ENCODE results near the gene PAEP. TPM values are rescaled to one million over a fixed set of nuclear protein-coding genes. Genes with fewer than 3 reads are reported as not detected.

The PAEP gene
- total RNA-seq, 4 donors from 2014 or later, result not detected

DNA sequence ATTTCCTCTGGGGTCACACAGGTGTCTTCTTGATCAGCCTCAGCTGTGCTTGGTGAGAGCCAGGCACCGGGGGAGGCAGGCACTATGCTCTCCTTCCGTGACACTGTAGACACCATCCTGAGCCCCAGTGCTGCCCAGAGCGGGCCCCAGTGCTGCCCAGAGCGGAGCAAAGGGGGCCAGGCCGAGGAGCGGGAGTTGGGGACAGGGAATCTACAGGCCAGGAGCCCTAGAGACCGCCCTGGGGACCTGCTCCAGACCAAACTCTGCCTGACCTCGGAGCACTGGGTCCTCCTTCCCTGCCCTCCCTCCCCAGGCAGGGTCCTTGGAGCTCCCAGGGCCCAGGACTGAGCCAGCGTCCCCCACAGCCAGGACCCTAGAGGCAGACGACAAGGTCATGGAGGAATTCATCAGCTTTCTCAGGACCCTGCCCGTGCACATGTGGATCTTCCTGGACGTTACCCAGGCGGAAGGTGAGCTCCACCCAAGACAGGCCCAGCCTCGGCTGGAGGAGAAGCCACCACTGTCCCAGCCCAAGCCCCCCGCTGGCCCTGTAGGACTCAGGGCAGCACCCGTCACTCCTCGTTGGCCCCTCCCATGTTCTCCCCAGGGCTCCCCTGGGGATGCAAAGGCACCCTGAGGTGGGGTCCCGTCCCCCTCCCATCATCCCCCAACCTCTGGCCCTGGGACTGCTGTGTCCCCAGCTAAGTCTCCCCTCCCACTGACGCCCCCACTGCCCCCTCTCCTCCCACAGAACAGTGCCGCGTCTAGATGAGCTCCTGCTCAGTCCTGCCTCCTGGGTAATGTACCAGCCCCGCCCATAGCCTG is 30.2 kb downstream of the PAEP start:
- Histone ChIP-seq H3K36me3 (no peaks in the 10 kb centered on the region), H3K9me3 (no peaks in the 10 kb centered on the region), H3K27me3 (peaks cover 13% of the 10 kb centered on the region), H3K27ac (no peak overlapping the region), H3K4me3 (no peak overlapping the region), H3K4me1 (no peaks in the 10 kb centered on the region)
- WGBS, 2 donors (ENCODE audit: low coverage in 1 of 2), result 66% methylated on average over 22 of the region's 22 CpGs; no CpG with 5 or more reads in 1 of the 2 donors
- DNase-seq, result no peak
- TF ChIP-seq POLR2AphosphoS5 (IDR thresholded peaks at IDR 0.05) (no peak), POLR2A (IDR thresholded peaks at IDR 0.05) (no peak), EP300 (IDR thresholded peaks at IDR 0.05; ENCODE audit: low read depth) (no peak)
- TF ChIP-seq, protein P1, sequence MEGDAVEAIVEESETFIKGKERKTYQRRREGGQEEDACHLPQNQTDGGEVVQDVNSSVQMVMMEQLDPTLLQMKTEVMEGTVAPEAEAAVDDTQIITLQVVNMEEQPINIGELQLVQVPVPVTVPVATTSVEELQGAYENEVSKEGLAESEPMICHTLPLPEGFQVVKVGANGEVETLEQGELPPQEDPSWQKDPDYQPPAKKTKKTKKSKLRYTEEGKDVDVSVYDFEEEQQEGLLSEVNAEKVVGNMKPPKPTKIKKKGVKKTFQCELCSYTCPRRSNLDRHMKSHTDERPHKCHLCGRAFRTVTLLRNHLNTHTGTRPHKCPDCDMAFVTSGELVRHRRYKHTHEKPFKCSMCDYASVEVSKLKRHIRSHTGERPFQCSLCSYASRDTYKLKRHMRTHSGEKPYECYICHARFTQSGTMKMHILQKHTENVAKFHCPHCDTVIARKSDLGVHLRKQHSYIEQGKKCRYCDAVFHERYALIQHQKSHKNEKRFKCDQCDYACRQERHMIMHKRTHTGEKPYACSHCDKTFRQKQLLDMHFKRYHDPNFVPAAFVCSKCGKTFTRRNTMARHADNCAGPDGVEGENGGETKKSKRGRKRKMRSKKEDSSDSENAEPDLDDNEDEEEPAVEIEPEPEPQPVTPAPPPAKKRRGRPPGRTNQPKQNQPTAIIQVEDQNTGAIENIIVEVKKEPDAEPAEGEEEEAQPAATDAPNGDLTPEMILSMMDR (IDR thresholded peaks at IDR 0.05), result no peak
- in situ Hi-C loops (cut with MboI; ENCODE audit: low pct_ligation_motif_present in 1 of 4, low pct_unique_long_range_greater_than_20kb in 1 of 4, low sequenced_read_pairs in 3 of 4), result no loop called here
- intact Hi-C loops (cut with DNase I; ENCODE audit: low total_unique reads), result no loop called here

DNA sequence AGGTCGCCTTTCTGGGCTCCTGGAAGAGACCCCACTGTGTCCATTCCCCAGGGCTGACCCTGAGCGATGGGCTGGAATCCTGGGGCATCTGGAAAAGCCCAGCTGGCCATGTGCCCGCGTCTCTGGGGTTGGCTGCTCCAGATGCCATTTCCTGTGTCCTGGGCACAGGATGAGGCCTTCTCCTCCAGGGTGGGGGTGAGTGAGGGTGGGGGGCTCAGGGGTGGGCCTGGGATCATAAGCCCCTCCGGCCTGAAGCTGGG is 30.7 kb downstream of the PAEP start:
- in situ Hi-C loops (cut with MboI; ENCODE audit: low pct_ligation_motif_present in 1 of 4, low pct_unique_long_range_greater_than_20kb in 1 of 4, low sequenced_read_pairs in 3 of 4) (no loop called here), intact Hi-C loops (cut with DNase I; ENCODE audit: low total_unique reads) (no loop called here)
- H3K9me3 ChIP-seq, result no peaks in the 10 kb centered on the region
- TF ChIP-seq, protein P1 (IDR thresholded peaks at IDR 0.05), result no peak
- TF ChIP-seq EP300 (IDR thresholded peaks at IDR 0.05; ENCODE audit: low read depth) (no peak), POLR2AphosphoS5 (IDR thresholded peaks at IDR 0.05) (no peak), POLR2A (IDR thresholded peaks at IDR 0.05) (no peak)
- H3K27ac ChIP-seq, result no peak overlapping the region
- no peaks in the 10 kb centered on the region for H3K36me3 ChIP-seq
- H3K4me3 ChIP-seq, result no peak overlapping the region
- peaks cover 18% of the 10 kb centered on the region for H3K27me3 ChIP-seq
- H3K4me1 ChIP-seq, result no peaks in the 10 kb centered on the region
- no peak for DNase-seq
- WGBS, 2 donors (ENCODE audit: low coverage in 1 of 2), result 53% methylated on average over 5 of the region's 5 CpGs; no CpG with 5 or more reads in 1 of the 2 donors

DNA sequence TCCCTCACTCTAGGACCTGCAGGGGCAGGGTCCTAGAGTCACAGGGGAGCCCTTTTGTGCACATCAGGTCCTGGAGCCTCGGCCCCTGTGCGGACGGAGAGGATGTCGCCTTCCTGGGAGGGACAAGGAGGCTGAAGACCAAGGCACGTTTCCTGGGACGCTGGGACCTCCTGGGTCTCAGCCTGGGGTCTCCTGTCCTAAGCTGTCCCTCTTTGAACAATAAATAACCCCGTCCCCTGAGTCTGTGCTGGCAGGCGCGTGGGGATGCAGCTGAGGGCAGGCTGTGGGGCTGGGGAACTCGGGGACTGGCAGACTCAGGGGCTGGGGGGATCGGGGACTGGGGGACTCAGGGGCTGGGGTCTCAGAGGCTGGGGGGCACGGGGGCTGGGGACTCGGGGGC is 31.1 kb downstream of the PAEP start:
- Histone ChIP-seq H3K4me3 (no peak overlapping the region), H3K36me3 (no peaks in the 10 kb centered on the region), H3K27ac (no peak overlapping the region), H3K9me3 (no peaks in the 10 kb centered on the region), H3K27me3 (peaks cover 22% of the 10 kb centered on the region), H3K4me1 (no peaks in the 10 kb centered on the region)
- no peak for DNase-seq
- intact Hi-C loops (cut with DNase I; ENCODE audit: low total_unique reads), result no loop called here
- in situ Hi-C loops (cut with MboI; ENCODE audit: low pct_ligation_motif_present in 1 of 4, low pct_unique_long_range_greater_than_20kb in 1 of 4, low sequenced_read_pairs in 3 of 4), result no loop called here
- 64% methylated on average over 9 of the region's 13 CpGs; no CpG with 5 or more reads in 1 of the 2 donors for WGBS, 2 donors (ENCODE audit: low coverage in 1 of 2)
- TF ChIP-seq, protein P1 (IDR thresholded peaks at IDR 0.05), result no peak
- no peak for TF ChIP-seq POLR2A (IDR thresholded peaks at IDR 0.05)
- TF ChIP-seq EP300 (IDR thresholded peaks at IDR 0.05; ENCODE audit: low read depth), result no peak
- no peak for TF ChIP-seq POLR2AphosphoS5 (IDR thresholded peaks at IDR 0.05)

DNA sequence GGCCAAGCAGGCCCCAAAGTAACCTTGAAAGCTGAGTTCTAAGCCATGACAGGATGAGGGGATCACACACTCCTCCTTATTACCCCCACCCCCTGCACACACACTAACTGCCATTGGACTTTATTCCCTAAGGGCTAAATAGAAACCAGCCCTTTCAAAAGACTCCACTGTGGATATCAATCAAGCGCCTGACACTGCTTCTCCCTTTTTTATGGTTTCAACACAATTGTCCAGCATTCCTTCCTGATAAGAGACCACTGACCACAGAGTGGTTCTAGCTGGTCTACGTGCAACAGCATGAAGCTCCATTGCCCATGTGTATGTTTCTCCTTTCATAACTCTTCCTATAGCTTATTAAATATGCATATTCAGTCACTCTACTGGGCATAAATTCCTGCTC is 34.7 kb downstream of the PAEP start:
- in situ Hi-C loops (cut with MboI; ENCODE audit: low pct_ligation_motif_present in 1 of 4, low pct_unique_long_range_greater_than_20kb in 1 of 4, low sequenced_read_pairs in 3 of 4), result no loop called here
- 29 to 47% methylated on average over 1 to 2 of the region's 2 CpGs for WGBS, 2 donors (ENCODE audit: low coverage in 1 of 2)
- intact Hi-C loops (cut with DNase I; ENCODE audit: low total_unique reads), result no loop called here

More for the DNA sequence above, 34.7 kb downstream of the PAEP start:
- no peak for DNase-seq
- Histone ChIP-seq H3K4me3 (no peak overlapping the region), H3K27me3 (peaks cover 29% of the 10 kb centered on the region), H3K9me3 (no peaks in the 10 kb centered on the region), H3K27ac (no peak overlapping the region), H3K36me3 (no peaks in the 10 kb centered on the region), H3K4me1 (no peaks in the 10 kb centered on the region)
- TF ChIP-seq POLR2A (IDR thresholded peaks at IDR 0.05) (no peak), POLR2AphosphoS5 (IDR thresholded peaks at IDR 0.05) (no peak), EP300 (IDR thresholded peaks at IDR 0.05; ENCODE audit: low read depth) (no peak)
- TF ChIP-seq, protein P1 (IDR thresholded peaks at IDR 0.05), result no peak
